Ureter (tissue), 1 donor: ENCODE measurements around the gene ABO. TPM values are rescaled to one million over a fixed set of nuclear protein-coding genes. Genes with fewer than 3 reads are reported as not detected.
"Not testable (repeated sequence)": the region's sequence is repeated elsewhere in the genome, so short reads cannot be mapped to it uniquely, and the experiment has no call there.

ENCODE experiments used
- DNase-seq: peaks from one replicate; pipeline ENCODE4 v3.0.0-alpha.2; 2020; ENCODE audit warnings: low spot score
- total RNA-seq: library from RNA; stranded (reverse); gene quantifications from one replicate; pipeline ENCODE4 v1.2.4, GENCODE V29; 2023
- donor health status: DM: yes; HTN: yes; CAD: no.

Gene ABO
- total RNA-seq, 1 donor from 2014 or later, result 25.4 TPM

GRCh38 chr9:133246991-133247390 lies 28.0 kb downstream of the ABO start:
- peak; percentile 27 for DNase-seq

- peak; percentile 23 for DNase-seq
Measured at GRCh38 chr9:133246562-133246961, 28.4 kb downstream of the ABO start.

DNA sequence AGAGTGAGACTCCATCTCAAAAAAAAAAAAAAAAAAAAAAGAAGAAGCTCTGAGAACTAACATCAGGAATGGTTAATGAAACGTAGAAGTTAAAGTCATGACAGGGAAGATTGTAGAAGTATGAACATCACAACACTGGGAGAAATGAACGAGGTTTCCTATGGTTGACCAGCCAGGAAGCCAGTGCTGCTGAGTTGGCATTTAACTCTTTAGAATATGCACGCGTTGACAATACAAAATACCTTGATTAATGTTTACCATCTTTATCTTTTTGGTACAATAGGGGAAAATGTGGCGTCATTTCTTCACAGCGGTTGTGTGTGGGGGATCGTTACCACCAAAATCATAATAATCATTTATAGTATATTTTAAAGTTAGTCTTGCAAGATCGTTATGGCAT lies 32.0 kb downstream of the ABO start:
- DNase-seq, result no peak

- DNase-seq, result no peak
Measured at GRCh38 chr9:133242241-133242640, 32.8 kb downstream of the ABO start.

DNA sequence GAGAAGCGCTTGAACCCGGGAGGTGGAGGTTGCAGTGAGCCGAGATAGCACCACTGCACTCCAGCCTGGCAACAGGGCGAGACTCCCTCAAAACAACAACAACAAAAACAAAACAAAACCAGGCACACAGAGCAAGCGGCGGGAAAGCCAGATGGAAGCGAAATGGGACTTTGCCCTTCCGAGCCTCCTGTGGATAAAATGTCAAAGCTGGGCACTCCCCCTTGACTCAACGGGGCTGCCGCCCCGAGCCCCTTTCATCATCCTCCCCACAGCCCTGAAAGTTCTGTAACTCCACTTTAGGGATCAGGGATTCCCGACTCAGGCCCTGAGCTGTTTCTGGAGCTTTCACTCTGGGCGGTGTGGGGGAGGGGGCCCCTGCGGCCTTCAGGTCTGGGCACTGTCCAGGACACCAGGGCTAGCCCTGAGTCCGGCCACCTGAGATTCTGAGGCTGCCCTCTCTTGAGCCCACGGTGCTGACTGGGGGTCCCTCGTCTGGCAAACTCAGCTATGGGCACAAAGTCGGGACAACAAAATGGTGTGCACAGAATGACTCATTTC lies 35.4 kb downstream of the ABO start:
- DNase-seq, result peak; percentile 34

DNA sequence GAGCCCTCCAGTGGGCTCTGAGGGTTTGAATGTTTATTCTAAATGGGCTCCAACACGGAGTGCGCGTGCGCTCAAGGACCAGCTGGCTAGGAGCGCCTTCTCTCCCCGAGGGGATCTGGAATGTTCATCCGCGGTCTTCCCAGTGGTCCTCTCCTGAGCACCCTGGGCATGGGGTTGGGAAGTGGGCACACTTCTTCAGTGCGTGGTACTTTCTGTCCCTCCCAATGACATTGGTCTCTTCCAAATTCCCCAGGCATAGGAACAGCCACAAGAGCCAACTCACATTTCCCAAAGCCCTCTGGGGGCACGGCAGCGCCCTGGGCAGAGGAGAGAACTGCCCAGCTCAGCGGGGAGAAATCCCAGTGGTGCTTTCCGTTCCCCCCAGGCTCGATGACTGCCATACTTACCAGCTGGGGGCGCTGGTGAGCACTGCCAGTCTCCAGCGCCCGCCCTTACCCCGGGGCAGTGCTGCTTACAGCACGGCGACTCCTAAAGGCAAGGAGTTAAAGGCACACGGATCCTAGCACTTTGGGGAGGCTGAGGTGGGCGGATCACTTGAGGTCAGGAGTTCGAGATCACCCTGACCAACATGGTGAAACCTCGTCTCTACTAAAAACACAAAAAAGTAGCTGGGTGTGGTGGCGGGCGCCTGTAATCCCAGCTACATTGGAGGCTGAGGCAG lies 36.0 kb downstream of the ABO start:
- DNase-seq, result peak; percentile 69

- DNase-seq, result peak; percentile 74
Measured at GRCh38 chr9:133238272-133238850, 36.6 kb downstream of the ABO start.

- peak; percentile 43 for DNase-seq
Measured at GRCh38 chr9:133237035-133237731, 37.8 kb downstream of the ABO start.

DNA sequence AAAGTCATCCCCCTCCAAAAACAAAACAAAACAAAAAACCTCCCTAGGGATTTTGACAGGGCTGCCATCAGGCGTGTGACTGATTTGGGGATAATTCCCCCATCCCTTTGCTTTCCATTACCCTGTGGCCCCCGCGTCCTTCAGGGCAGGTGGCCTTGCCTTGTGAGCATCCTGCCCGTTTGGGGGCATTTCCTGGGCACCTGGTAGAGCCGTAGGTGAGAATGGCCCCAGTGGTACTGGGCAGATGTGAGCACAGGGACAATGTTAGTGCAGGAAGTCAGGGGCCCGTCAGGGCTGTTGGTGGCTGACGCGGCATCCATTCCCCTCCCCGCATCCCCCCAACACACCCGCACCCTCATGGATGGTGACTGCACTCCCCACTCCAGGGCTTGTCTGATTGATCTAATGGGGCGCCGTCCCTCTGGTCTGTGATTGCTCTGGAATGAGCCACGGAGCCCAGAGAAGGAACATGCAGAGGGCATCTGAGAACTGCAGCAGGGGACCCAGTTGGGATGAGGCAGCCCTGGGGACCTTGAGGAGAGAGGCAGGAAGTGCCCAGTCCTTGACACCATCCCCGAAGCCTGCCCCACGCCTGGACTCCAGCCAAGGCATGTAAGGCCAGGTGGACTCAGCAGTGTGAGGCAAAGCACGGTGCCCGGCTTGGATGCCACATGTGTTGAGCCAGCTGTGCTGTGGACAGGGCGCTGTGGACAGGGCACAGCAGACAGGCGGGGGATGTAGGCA lies 38.5 kb downstream of the ABO start:
- DNase-seq, result peak; percentile 41

DNA sequence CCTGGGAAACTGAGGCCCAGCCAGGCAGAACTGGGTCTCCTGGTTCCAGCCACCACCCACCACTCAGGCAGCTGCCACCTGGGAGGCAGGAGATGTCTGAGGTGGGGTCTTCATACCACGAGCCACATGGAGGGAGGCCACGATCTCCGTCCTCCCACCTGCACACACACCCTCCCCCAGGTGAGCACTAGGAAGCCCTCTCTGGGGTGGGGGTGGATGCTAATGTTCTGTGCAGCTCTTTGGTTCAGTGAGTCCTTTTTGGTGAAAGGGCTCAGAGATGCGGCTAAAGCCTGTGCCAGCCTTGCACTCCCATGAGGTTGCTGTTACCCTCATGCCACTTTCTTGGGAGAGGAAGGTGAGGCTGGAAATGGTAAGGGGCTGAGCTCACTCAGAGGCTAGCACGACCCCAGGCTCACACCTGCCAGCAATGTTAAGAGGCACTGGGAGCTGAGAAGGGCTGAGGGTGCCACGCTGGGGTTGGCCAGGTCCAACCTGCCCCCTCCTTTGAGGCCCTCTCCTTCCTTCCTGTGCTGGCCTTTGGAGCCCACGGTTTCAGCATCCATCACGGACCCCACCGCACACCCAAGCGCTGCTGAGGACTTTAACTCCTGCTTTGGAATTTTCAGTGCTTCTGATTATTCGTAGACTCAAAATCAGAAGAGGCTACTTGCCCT lies 39.3 kb downstream of the ABO start:
- DNase-seq, result peak; percentile 29

- peak; percentile 32 for DNase-seq
Measured at GRCh38 chr9:133234577-133235322, 40.3 kb downstream of the ABO start.

DNA sequence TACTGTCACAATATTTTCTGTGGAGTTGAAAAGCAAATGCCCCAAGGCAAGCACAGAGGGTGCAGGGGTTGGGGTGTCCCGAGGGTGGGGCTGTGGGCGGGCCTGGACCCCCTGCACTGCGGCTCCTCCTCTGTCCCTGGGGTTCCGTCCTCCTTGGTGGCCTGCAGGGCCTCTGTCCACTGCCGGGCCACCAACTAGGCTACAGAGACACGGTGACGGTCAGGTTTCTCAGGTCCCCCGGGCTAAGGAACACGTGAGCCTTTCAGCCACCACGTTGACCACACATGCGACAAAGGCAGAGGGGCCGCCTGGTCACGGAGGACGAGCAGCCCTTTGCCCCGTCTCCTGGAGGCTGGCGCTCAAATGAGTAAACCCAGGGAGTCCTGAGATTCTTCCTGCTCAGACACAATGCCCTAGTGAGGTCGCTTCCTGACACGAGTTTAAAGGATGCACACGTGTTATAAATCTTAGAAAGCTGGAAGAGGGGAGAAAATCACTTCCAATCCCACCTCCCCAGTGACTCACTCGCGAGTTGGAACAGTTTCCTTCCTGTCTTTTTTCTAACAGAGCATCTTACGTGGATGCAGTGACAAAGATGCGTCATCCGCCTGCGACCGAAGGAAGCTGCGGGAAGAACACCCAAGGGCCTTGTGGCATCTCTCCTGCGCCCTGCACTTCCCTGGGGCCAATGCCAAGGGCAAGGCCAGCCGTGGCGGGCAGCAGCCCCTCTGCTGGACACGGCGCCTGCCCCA lies 41.1 kb downstream of the ABO start:
- peak; percentile 37 for DNase-seq

DNA sequence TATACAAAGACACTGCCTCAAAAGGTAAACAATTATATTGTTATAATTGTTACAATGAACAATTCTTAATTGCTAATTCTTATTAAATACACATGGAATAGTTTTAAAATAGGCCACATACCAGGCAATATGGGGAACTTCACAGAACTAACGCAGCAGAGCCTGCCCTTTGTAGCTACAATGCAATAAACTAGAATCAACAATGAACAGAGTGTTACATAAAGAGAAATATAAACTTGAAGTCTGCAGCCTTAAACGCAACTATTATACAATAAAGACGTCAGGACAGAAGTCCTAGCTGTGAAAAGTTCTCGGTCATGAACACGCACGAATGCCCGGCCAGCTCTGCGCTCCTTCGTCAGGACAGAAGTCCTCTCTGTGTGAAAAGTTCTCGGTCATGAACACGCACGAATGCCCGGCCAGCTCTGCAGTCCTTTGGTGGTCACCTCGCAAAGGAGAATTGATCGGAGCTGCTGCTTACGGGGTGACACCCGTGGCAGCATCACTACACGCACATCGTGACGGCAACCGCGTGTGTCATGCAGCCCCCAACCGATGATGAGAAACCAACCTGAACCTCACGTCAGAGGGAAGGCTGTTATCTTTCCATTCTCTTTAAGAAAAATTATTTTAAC lies 43.0 kb downstream of the ABO start:
- peak; percentile 24 for DNase-seq

GRCh38 chr9:133230514-133230913 lies 44.5 kb downstream of the ABO start:
- not testable (repeated sequence) for DNase-seq

GRCh38 chr9:133230093-133230492 lies 44.9 kb downstream of the ABO start:
- DNase-seq, result no peak

- DNase-seq, result peak; percentile 31
Measured at GRCh38 chr9:133228474-133229193, 46.4 kb downstream of the ABO start.

- peak; percentile 26 for DNase-seq
Measured at GRCh38 chr9:133227996-133228395, 47.0 kb downstream of the ABO start.

GRCh38 chr9:133227242-133227860 lies 47.6 kb downstream of the ABO start:
- DNase-seq, result peak; percentile 29
